Activated CD4-positive, alpha-beta T cell treated with anti-CD3 and anti-CD28 coated beads, Interleukin-2, amount 10 ng/mL, durations not matched to agents 24 days and 14 days (primary cell): ENCODE results near the gene VAT1L. TPM values are rescaled to one million over a fixed set of nuclear protein-coding genes. Genes with fewer than 3 reads are reported as not detected.

ENCODE experiments used
- DNase-seq: peaks from one replicate; pipeline ENCODE4 v3.0.0; 2022
- H3K27ac Mint-ChIP-seq: one replicate; pipeline ENCODE4 v1.8.0; 2022; ENCODE audit warnings: mild to moderate bottlenecking, mixed read lengths
- H3K27me3 Mint-ChIP-seq: one replicate; pipeline ENCODE4 v1.8.0; 2022; ENCODE audit warnings: mixed read lengths
- H3K36me3 Mint-ChIP-seq: one replicate; pipeline ENCODE4 v1.8.0; 2022; ENCODE audit warnings: low read depth, mild to moderate bottlenecking, mixed read lengths
- H3K4me1 Mint-ChIP-seq: one replicate; pipeline ENCODE4 v1.8.0; 2021; ENCODE audit warnings: mixed read lengths
- H3K4me3 Mint-ChIP-seq: one replicate; pipeline ENCODE4 v1.8.0; 2022; ENCODE audit warnings: mild to moderate bottlenecking, moderate library complexity, mixed read lengths
- H3K9me3 Mint-ChIP-seq: one replicate; pipeline ENCODE4 v1.8.0; 2021; ENCODE audit warnings: mixed read lengths
- intact Hi-C: fragments of 100-400 bp; cut with micrococcal nuclease; formaldehyde crosslinking; loops from one replicate; pipeline ENCODE4 v1.15.1; 2023
- total RNA-seq: library from RNA; stranded (reverse); gene quantifications from 2 replicates; pipeline ENCODE4 v1.2.3, GENCODE V29; 2022

Gene VAT1L
- not detected in 2 replicates for total RNA-seq

- Mint-ChIP-seq H3K27me3 (peaks cover 58% of the 10 kb centered on the region), H3K4me1 (peaks cover 5% of the 10 kb centered on the region), H3K9me3 (no peaks in the 10 kb centered on the region), H3K4me3 (peak within 1 kb of the TSS; percentile 81), H3K36me3 (no peaks in the 10 kb centered on the region), H3K27ac (no peak within 1 kb of the TSS)
- DNase-seq: peak; percentile 64
- intact Hi-C loops: loop anchor here (10.0 kb wide), 1 partner anchor 114 kb away; no protein-coding TSS in a partner anchor
Observed at GRCh38 chr16:77788181-77789084, at the start of gene VAT1L. Gene VAT1L (plus strand): TSS chr16:77788564. CDS start chr16:77788683, 119 bp downstream.

GRCh38 chr16:77738706-77739558 is 49.4 kb upstream of the VAT1L start:
- DNase-seq: no peak
- intact Hi-C loops: no loop called here
- Mint-ChIP-seq H3K9me3 (no peaks in the 10 kb centered on the region), H3K27me3 (no peaks in the 10 kb centered on the region), H3K27ac (no peak overlapping the region), H3K4me3 (no peak overlapping the region), H3K36me3 (no peaks in the 10 kb centered on the region), H3K4me1 (peaks cover 4% of the 10 kb centered on the region)

- Mint-ChIP-seq H3K36me3 (no peaks in the 10 kb centered on the region), H3K27ac (no peak overlapping the region), H3K4me3 (no peak overlapping the region), H3K4me1 (peaks cover 4% of the 10 kb centered on the region), H3K9me3 (no peaks in the 10 kb centered on the region), H3K27me3 (no peaks in the 10 kb centered on the region)
- no peak for DNase-seq
- intact Hi-C loops: no loop called here
Observed at GRCh38 chr16:77739559-77739892, 48.8 kb upstream of the VAT1L start.

- no peaks in the 10 kb centered on the region for H3K4me1 Mint-ChIP-seq
- H3K27me3 Mint-ChIP-seq: no peaks in the 10 kb centered on the region
- H3K4me3 Mint-ChIP-seq: no peak overlapping the region
- H3K27ac Mint-ChIP-seq: no peak overlapping the region
- H3K9me3 Mint-ChIP-seq: peaks cover 3% of the 10 kb centered on the region
- DNase-seq: no peak
- no peaks in the 10 kb centered on the region for H3K36me3 Mint-ChIP-seq
- intact Hi-C loops: no loop called here
Observed at GRCh38 chr16:77744141-77744540, 44.2 kb upstream of the VAT1L start.

DNA sequence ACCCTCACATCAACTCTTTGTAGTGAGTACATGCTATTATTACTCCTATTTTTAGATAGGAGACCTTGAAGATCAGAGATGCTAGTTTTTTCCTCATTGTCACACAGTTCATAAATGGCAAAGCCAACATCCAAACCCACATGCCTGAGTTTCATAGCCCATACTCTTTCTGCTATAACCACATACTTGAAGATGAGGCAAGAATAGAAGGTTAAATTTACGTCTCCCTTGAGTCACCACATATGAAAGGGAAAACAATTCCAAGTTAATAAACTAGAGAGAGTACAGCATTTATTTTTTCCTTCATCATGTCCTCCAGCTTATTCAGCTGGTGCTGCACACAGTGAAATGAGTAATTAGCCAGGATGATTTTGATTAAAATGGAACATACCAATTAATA is 42.4 kb upstream of the VAT1L start:
- peaks cover 2% of the 10 kb centered on the region for H3K27me3 Mint-ChIP-seq
- H3K9me3 Mint-ChIP-seq: peaks cover 3% of the 10 kb centered on the region
- no peak overlapping the region for H3K27ac Mint-ChIP-seq
- H3K36me3 Mint-ChIP-seq: no peaks in the 10 kb centered on the region
- no peaks in the 10 kb centered on the region for H3K4me1 Mint-ChIP-seq
- H3K4me3 Mint-ChIP-seq: no peak overlapping the region
- intact Hi-C loops: no loop called here
- DNase-seq: no peak

GRCh38 chr16:77748421-77749005 is 39.9 kb upstream of the VAT1L start:
- Mint-ChIP-seq H3K27ac (no peak overlapping the region), H3K27me3 (peaks cover 2% of the 10 kb centered on the region), H3K4me3 (no peak overlapping the region), H3K9me3 (peaks cover 3% of the 10 kb centered on the region), H3K4me1 (no peaks in the 10 kb centered on the region), H3K36me3 (no peaks in the 10 kb centered on the region)
- intact Hi-C loops: no loop called here
- DNase-seq: no peak

DNA sequence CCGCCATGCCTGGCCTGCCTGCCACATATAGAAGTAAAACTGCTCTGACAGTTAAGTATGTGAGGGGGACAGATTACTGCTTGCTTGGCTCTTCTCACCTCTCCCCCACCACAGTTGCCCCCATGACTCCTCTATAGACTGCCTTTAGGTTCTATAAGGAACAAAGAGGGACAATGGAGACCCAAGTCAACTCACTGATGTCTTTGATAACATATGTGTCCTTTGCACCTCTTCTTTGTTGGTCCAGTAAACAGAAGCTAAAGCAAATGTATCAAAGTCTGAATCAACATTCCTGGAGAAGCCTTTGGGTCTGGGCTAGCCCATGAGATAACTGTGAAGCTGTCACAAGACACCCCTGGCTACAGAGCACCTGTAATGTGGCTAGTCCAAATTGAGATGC is 38.9 kb upstream of the VAT1L start:
- Mint-ChIP-seq H3K36me3 (no peaks in the 10 kb centered on the region), H3K9me3 (peaks cover 3% of the 10 kb centered on the region), H3K27ac (no peak overlapping the region), H3K4me1 (no peaks in the 10 kb centered on the region), H3K27me3 (peaks cover 2% of the 10 kb centered on the region), H3K4me3 (no peak overlapping the region)
- intact Hi-C loops: no loop called here
- DNase-seq: no peak

GRCh38 chr16:77758046-77758445 is 30.3 kb upstream of the VAT1L start:
- Mint-ChIP-seq H3K9me3 (no peaks in the 10 kb centered on the region), H3K36me3 (no peaks in the 10 kb centered on the region), H3K4me1 (no peaks in the 10 kb centered on the region), H3K4me3 (no peak overlapping the region), H3K27ac (no peak overlapping the region), H3K27me3 (no peaks in the 10 kb centered on the region)
- intact Hi-C loops: no loop called here
- no peak for DNase-seq

DNA sequence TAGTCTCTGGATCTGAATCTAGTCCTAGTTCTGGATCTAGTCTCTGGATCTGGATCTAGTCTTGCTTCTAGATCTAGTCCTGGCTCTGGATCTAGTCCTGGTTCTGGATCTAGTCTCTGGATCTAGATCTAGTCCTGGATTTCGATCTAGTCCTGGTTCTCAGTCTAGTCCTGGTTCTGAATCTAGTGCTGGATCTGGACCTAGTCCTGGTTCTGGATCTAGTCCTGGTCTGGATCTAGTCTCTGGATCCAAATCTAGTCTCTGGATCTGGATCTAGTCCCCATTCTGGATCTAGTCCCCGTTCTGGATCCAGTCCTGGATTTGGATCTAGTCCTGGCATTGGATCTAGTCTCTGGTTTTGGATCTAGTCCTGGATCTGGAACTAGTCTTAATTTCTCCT is 29.9 kb upstream of the VAT1L start:
- H3K36me3 Mint-ChIP-seq: no peaks in the 10 kb centered on the region
- H3K27ac Mint-ChIP-seq: no peak overlapping the region
- H3K4me1 Mint-ChIP-seq: no peaks in the 10 kb centered on the region
- intact Hi-C loops: no loop called here
- no peaks in the 10 kb centered on the region for H3K27me3 Mint-ChIP-seq
- H3K4me3 Mint-ChIP-seq: no peak overlapping the region
- H3K9me3 Mint-ChIP-seq: no peaks in the 10 kb centered on the region
- DNase-seq: no peak

GRCh38 chr16:77759201-77759600 is 29.2 kb upstream of the VAT1L start:
- no peaks in the 10 kb centered on the region for H3K4me1 Mint-ChIP-seq
- no peak overlapping the region for H3K4me3 Mint-ChIP-seq
- intact Hi-C loops: no loop called here
- no peak for DNase-seq
- no peaks in the 10 kb centered on the region for H3K27me3 Mint-ChIP-seq
- no peaks in the 10 kb centered on the region for H3K9me3 Mint-ChIP-seq
- H3K36me3 Mint-ChIP-seq: no peaks in the 10 kb centered on the region
- H3K27ac Mint-ChIP-seq: no peak overlapping the region

GRCh38 chr16:77759821-77760220 is 28.5 kb upstream of the VAT1L start:
- intact Hi-C loops: no loop called here
- Mint-ChIP-seq H3K4me1 (no peaks in the 10 kb centered on the region), H3K9me3 (no peaks in the 10 kb centered on the region), H3K27ac (no peak overlapping the region), H3K27me3 (no peaks in the 10 kb centered on the region), H3K36me3 (no peaks in the 10 kb centered on the region), H3K4me3 (no peak overlapping the region)
- no peak for DNase-seq

DNA sequence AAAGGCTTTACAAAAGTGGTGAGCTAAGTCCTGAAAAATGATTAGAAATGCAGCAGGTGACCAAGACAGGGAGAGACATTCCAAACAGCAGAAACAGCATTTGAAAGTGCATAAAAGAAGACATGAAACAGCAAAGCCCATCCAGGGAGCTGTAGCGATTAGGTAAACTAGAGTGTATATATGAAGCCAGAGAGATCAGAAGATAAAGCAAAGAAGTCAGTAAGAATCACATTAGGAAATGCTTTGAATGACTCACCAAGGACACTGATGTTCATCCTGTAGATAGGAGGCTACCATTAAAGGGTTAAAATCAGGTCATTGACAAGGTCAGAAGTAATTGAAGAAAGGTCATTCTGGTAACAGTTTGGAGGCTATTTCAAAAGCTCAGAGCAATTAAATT is 27.6 kb upstream of the VAT1L start:
- Mint-ChIP-seq H3K9me3 (no peaks in the 10 kb centered on the region), H3K4me3 (no peak overlapping the region), H3K36me3 (no peaks in the 10 kb centered on the region), H3K4me1 (no peaks in the 10 kb centered on the region), H3K27me3 (no peaks in the 10 kb centered on the region), H3K27ac (no peak overlapping the region)
- DNase-seq: no peak
- intact Hi-C loops: no loop called here

DNA sequence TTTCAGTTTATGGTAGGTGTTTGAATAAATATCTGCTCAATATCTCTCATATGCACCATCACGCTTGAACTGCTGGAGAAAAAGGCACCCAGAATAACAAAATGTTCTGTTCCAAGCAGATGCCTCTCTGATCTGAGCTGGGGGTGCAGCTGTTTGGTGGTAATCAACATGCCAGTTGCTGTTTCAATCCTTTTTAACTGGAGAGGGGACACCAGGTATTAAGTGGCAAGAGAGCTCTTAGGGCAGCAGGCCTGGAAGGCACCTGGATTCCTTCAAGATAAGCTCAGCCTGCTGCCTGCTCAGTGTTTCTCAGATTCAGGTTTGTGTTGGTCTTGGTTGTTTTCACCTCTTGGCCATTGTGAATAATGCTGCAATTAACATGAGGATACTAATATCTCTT is 27.2 kb upstream of the VAT1L start:
- no peak overlapping the region for H3K4me3 Mint-ChIP-seq
- no peaks in the 10 kb centered on the region for H3K27me3 Mint-ChIP-seq
- no peaks in the 10 kb centered on the region for H3K9me3 Mint-ChIP-seq

GRCh38 chr16:77762262-77762661 is 26.1 kb upstream of the VAT1L start:
- Mint-ChIP-seq H3K4me1 (no peaks in the 10 kb centered on the region), H3K9me3 (no peaks in the 10 kb centered on the region), H3K27ac (no peak overlapping the region), H3K27me3 (no peaks in the 10 kb centered on the region), H3K36me3 (no peaks in the 10 kb centered on the region), H3K4me3 (no peak overlapping the region)
- DNase-seq: no peak
- intact Hi-C loops: no loop called here

More for the DNA sequence above, 27.2 kb upstream of the VAT1L start:
- H3K27ac Mint-ChIP-seq: no peak overlapping the region
- H3K4me1 Mint-ChIP-seq: no peaks in the 10 kb centered on the region
- intact Hi-C loops: no loop called here
- no peaks in the 10 kb centered on the region for H3K36me3 Mint-ChIP-seq
- no peak for DNase-seq
